ENCODE results near the gene QRFPR. TPM values are rescaled to one million over a fixed set of nuclear protein-coding genes. Genes with fewer than 3 reads are reported as not detected.
"Not testable (repeated sequence)": the region's sequence is repeated elsewhere in the genome, so short reads cannot be mapped to it uniquely, and the experiment has no call there.

Gene QRFPR
- total and polyA plus RNA-seq, 2 experiments from 2014 or later, result 0.17 TPM; not detected in 1

- 35% methylated on average over 1 of the region's 1 CpG for WGBS (ENCODE audit: low lambda C conversion rate, missing lambda C conversion rate)
These were observed 54.2 kb downstream of the QRFPR start for GRCh38 chr4:121326597-121326996.

GRCh38 chr4:121324331-121324730 lies 56.5 kb downstream of the QRFPR start:
- Histone ChIP-seq H3K4me3 (no peak overlapping the region), H3K9me3 (ENCODE audit: low read depth) (no peaks in the 10 kb centered on the region), H2AFZ (no peak overlapping the region), H3K27me3 (no peaks in the 10 kb centered on the region), H3K36me3 (replicated peaks; ENCODE audit: insufficient read depth, low read depth) (no peaks in the 10 kb centered on the region), H3K9me2 (replicated peaks; ENCODE audit: insufficient read depth) (no peaks in the 10 kb centered on the region), H3K27ac (no peak overlapping the region), H3K4me1 (ENCODE audit: insufficient read depth) (no peaks in the 10 kb centered on the region), H4K20me1 (ENCODE audit: insufficient read depth, poor library complexity, severe bottlenecking) (no peaks in the 10 kb centered on the region), H3K4me2 (no peak overlapping the region), H3K79me2 (no peaks in the 10 kb centered on the region)
- TF ChIP-seq EZH2phosphoT487 (IDR thresholded peaks at IDR 0.05; ENCODE audit: low read depth, severe bottlenecking, unreplicated experiment), result no peak
- no peak for TF ChIP-seq CTCF (IDR thresholded peaks at IDR 0.05; ENCODE audit: poor library complexity)
- no peak for TF ChIP-seq EZH2 (IDR thresholded peaks at IDR 0.05; ENCODE audit: borderline replicate concordance)
- 93% methylated on average over 3 of the region's 3 CpGs for WGBS (ENCODE audit: low lambda C conversion rate, missing lambda C conversion rate)
- DNase-seq (ENCODE audit: low spot score), result no peak

More at GRCh38 chr4:121326597-121326996, 54.2 kb downstream of the QRFPR start:
- no peak overlapping the region for H3K4me3 ChIP-seq
- no peaks in the 10 kb centered on the region for H3K4me1 ChIP-seq (ENCODE audit: insufficient read depth)
- no peaks in the 10 kb centered on the region for H3K9me3 ChIP-seq (ENCODE audit: low read depth)
- H2AFZ ChIP-seq, result no peak overlapping the region
- no peaks in the 10 kb centered on the region for H3K27me3 ChIP-seq
- DNase-seq (ENCODE audit: low spot score), result no peak
- H3K79me2 ChIP-seq, result no peaks in the 10 kb centered on the region
- no peaks in the 10 kb centered on the region for H3K36me3 ChIP-seq (replicated peaks; ENCODE audit: insufficient read depth, low read depth)
- TF ChIP-seq CTCF (IDR thresholded peaks at IDR 0.05; ENCODE audit: poor library complexity), result no peak
- TF ChIP-seq EZH2 (IDR thresholded peaks at IDR 0.05; ENCODE audit: borderline replicate concordance), result no peak
- TF ChIP-seq EZH2phosphoT487 (IDR thresholded peaks at IDR 0.05; ENCODE audit: low read depth, severe bottlenecking, unreplicated experiment), result no peak
- no peaks in the 10 kb centered on the region for H3K9me2 ChIP-seq (replicated peaks; ENCODE audit: insufficient read depth)
- no peak overlapping the region for H3K4me2 ChIP-seq
- H4K20me1 ChIP-seq (ENCODE audit: insufficient read depth, poor library complexity, severe bottlenecking), result no peaks in the 10 kb centered on the region
- H3K27ac ChIP-seq, result no peak overlapping the region

- H3K36me3 ChIP-seq (replicated peaks; ENCODE audit: insufficient read depth, low read depth), result no peaks in the 10 kb centered on the region
- 73% methylated on average over 3 of the region's 3 CpGs for WGBS (ENCODE audit: low lambda C conversion rate, missing lambda C conversion rate)
- H3K27me3 ChIP-seq, result no peaks in the 10 kb centered on the region
- no peak for DNase-seq (ENCODE audit: low spot score)
- TF ChIP-seq CTCF (IDR thresholded peaks at IDR 0.05; ENCODE audit: poor library complexity) (no peak), EZH2 (IDR thresholded peaks at IDR 0.05; ENCODE audit: borderline replicate concordance) (no peak), EZH2phosphoT487 (IDR thresholded peaks at IDR 0.05; ENCODE audit: low read depth, severe bottlenecking, unreplicated experiment) (no peak)
- H3K9me2 ChIP-seq (replicated peaks; ENCODE audit: insufficient read depth), result no peaks in the 10 kb centered on the region
- no peaks in the 10 kb centered on the region for H3K9me3 ChIP-seq (ENCODE audit: low read depth)
- no peaks in the 10 kb centered on the region for H3K4me1 ChIP-seq (ENCODE audit: insufficient read depth)
- no peak overlapping the region for H2AFZ ChIP-seq
- no peaks in the 10 kb centered on the region for H3K79me2 ChIP-seq
- H3K27ac ChIP-seq, result no peak overlapping the region
- no peaks in the 10 kb centered on the region for H4K20me1 ChIP-seq (ENCODE audit: insufficient read depth, poor library complexity, severe bottlenecking)
- no peak overlapping the region for H3K4me3 ChIP-seq
- H3K4me2 ChIP-seq, result no peak overlapping the region
These were observed 59.4 kb downstream of the QRFPR start for GRCh38 chr4:121321466-121321865.

GRCh38 chr4:121316091-121316490 lies 64.7 kb downstream of the QRFPR start:
- TF ChIP-seq EZH2 (IDR thresholded peaks at IDR 0.05; ENCODE audit: borderline replicate concordance) (no peak), EZH2phosphoT487 (IDR thresholded peaks at IDR 0.05; ENCODE audit: low read depth, severe bottlenecking, unreplicated experiment) (no peak), CTCF (IDR thresholded peaks at IDR 0.05; ENCODE audit: poor library complexity) (no peak)
- H3K4me1 ChIP-seq (ENCODE audit: insufficient read depth), result no peaks in the 10 kb centered on the region

GRCh38 chr4:121313430-121313829 lies 67.4 kb downstream of the QRFPR start:
- H3K4me1 ChIP-seq (ENCODE audit: insufficient read depth); H3K27me3 ChIP-seq; DNase-seq (ENCODE audit: low spot score); H3K4me3 ChIP-seq; H2AFZ ChIP-seq; H3K9me2 ChIP-seq (replicated peaks; ENCODE audit: insufficient read depth); H3K36me3 ChIP-seq (replicated peaks; ENCODE audit: insufficient read depth, low read depth); H3K4me2 ChIP-seq; H3K27ac ChIP-seq; H3K79me2 ChIP-seq; H3K9me3 ChIP-seq (ENCODE audit: low read depth); H4K20me1 ChIP-seq (ENCODE audit: insufficient read depth, poor library complexity, severe bottlenecking): not testable (repeated sequence)
- WGBS (ENCODE audit: low lambda C conversion rate, missing lambda C conversion rate), result 56% methylated on average over 2 of the region's 2 CpGs

More at GRCh38 chr4:121316091-121316490, 64.7 kb downstream of the QRFPR start:
- Histone ChIP-seq H3K27ac (no peak overlapping the region), H3K36me3 (replicated peaks; ENCODE audit: insufficient read depth, low read depth) (no peaks in the 10 kb centered on the region), H2AFZ (no peak overlapping the region), H3K9me3 (ENCODE audit: low read depth) (no peaks in the 10 kb centered on the region), H3K9me2 (replicated peaks; ENCODE audit: insufficient read depth) (no peaks in the 10 kb centered on the region), H3K79me2 (no peaks in the 10 kb centered on the region), H3K4me3 (no peak overlapping the region), H4K20me1 (ENCODE audit: insufficient read depth, poor library complexity, severe bottlenecking) (no peaks in the 10 kb centered on the region), H3K27me3 (no peaks in the 10 kb centered on the region), H3K4me2 (no peak overlapping the region)
- 97% methylated on average over 2 of the region's 2 CpGs for WGBS (ENCODE audit: low lambda C conversion rate, missing lambda C conversion rate)
- no peak for DNase-seq (ENCODE audit: low spot score)
